ENCODE results near the gene HMOX1.

GRCh38 chr22:35400501-35400790 lies 19.6 kb downstream of the HMOX1 start:
- TF ChIP-seq CTCF (IDR thresholded peaks at IDR 0.05) (no peak), POLR2AphosphoS5 (IDR thresholded peaks at IDR 0.05) (no peak)

Measured in breast epithelium (tissue), 3 donors.